Panc1 (cell line): Measurements from ENCODE around the gene SNTG2. TPM values are rescaled to one million over a fixed set of nuclear protein-coding genes. Genes with fewer than 3 reads are reported as not detected.

ENCODE experiments used
- ATAC-seq: fragments of 200-7000 bp; cut with Tn5 transposase; 2 replicates; pipeline ENCODE4 v1.9.1; 2020; ENCODE audit warnings: mild to moderate bottlenecking, moderate library complexity
- BruUV-seq: library from RNA; stranded (reverse); fragments of 400-500 nt; replicated peaks from 2 replicates; lab custom pipeline; 2021; lab: Mats Ljungman, UMichigan
- CTCF ChIA-PET: fragments of 300-600 bp; sonication (Branson Sonifier 250); formaldehyde crosslinking; loops from one replicate; lab custom pipeline; 2022; ENCODE audit warnings: antibody characterized with exemption; lab: Charles Lee
- POLR2A ChIA-PET: fragments of 300-600 bp; sonication (Branson Sonifier 250); formaldehyde crosslinking; loops from one replicate; lab custom pipeline; 2022; ENCODE audit warnings: antibody characterized with exemption; lab: Charles Lee
- DNase-seq: peaks from one replicate; pipeline ENCODE4 v3.0.0-alpha.2; 2010; ENCODE audit warnings: low read depth, low spot score
- H3K27ac ChIP-seq: 2 replicates; pipeline ENCODE4 v1.5.1; 2011; ENCODE audit warnings: mild to moderate bottlenecking, low read length, inconsistent platforms
- H3K27me3 ChIP-seq: fragments of 200-500 bp; sonication (Bioruptor generic); 2 replicates; pipeline ENCODE4 v1.6.0; 2014; ENCODE audit warnings: low read length, inconsistent platforms; ENCODE audit not compliant: control insufficient read depth, insufficient read depth
- H3K36me3 ChIP-seq: fragments of 200-500 bp; sonication (Bioruptor generic); 2 replicates; pipeline ENCODE4 v1.5.1; 2014; ENCODE audit warnings: inconsistent platforms, mild to moderate bottlenecking, low read length, moderate library complexity; ENCODE audit not compliant: control insufficient read depth, insufficient read depth
- H3K4me1 ChIP-seq: 2 replicates; pipeline ENCODE4 v1.5.1; 2011; ENCODE audit warnings: inconsistent platforms, mild to moderate bottlenecking, low read length, moderate library complexity; ENCODE audit not compliant: control insufficient read depth, insufficient read depth
- H3K4me3 ChIP-seq, 2 experiments: 2 replicates each; pipeline ENCODE4 v1.5.1; 2011 to 2012; ENCODE audit warnings: low read depth in 2 of 2, low read length in 2 of 2, mild to moderate bottlenecking in 2 of 2, inconsistent platforms in 1 of 2, moderate library complexity in 1 of 2
- H3K9me3 ChIP-seq: fragments of 200-500 bp; sonication (Bioruptor generic); 2 replicates; pipeline ENCODE4 v1.5.1; 2014; ENCODE audit warnings: low read depth, mild to moderate bottlenecking, inconsistent platforms, low read length, moderate library complexity; ENCODE audit not compliant: control insufficient read depth, insufficient read depth
- POLR2AphosphoS5 ChIP-seq: IDR thresholded peaks from 2 replicates; pipeline ENCODE4 v1.6.1; 2012; ENCODE audit warnings: mild to moderate bottlenecking, low read depth, low read length, moderate library complexity
- SIN3A ChIP-seq: IDR thresholded peaks from 2 replicates; pipeline ENCODE4 v1.6.1; 2012; ENCODE audit warnings: low read depth, mild to moderate bottlenecking, low read length, moderate library complexity, borderline replicate concordance; ENCODE audit not compliant: insufficient read depth
- TCF7L2 ChIP-seq: IDR thresholded peaks from 2 replicates; pipeline ENCODE4 v1.6.1; 2011; ENCODE audit warnings: mild to moderate bottlenecking, low read depth, low read length, inconsistent platforms
- in situ Hi-C: cut with HindIII; loops from 2 replicates; pipeline ENCODE4 v1.10.0; 2016; ENCODE audit warnings: low sequenced_read_pairs, low pct_unique_long_range_greater_than_20kb
- intact Hi-C: fragments of 100-400 bp; cut with micrococcal nuclease; formaldehyde crosslinking; loops from one replicate; pipeline ENCODE4 v1.10.0; 2022; ENCODE audit not compliant: unreplicated experiment
- total RNA-seq: library from RNA; stranded (reverse); gene quantifications from one replicate; pipeline ENCODE4 v1.2.1, GENCODE V29; 2021; ENCODE audit not compliant: unreplicated experiment
- TF ChIP-seq, protein P1 (sequence below): fragments of 450-650 bp; IDR thresholded peaks from 2 replicates; pipeline ENCODE4 v1.5.1; 2017; ENCODE audit warnings: mild to moderate bottlenecking
- TF ChIP-seq, protein P2 (sequence below), 2 experiments: IDR thresholded peaks; 2 replicates each; pipeline ENCODE4 v1.6.1; 2011 to 2012; ENCODE audit warnings: low read depth in 2 of 2, control low read depth in 1 of 2, low read length in 1 of 2, mild to moderate bottlenecking in 1 of 2, moderate library complexity in 1 of 2; ENCODE audit not compliant: insufficient read depth in 1 of 2

SNTG2 gene
- total RNA-seq, 1 experiment from 2014 or later: not detected

DNA sequence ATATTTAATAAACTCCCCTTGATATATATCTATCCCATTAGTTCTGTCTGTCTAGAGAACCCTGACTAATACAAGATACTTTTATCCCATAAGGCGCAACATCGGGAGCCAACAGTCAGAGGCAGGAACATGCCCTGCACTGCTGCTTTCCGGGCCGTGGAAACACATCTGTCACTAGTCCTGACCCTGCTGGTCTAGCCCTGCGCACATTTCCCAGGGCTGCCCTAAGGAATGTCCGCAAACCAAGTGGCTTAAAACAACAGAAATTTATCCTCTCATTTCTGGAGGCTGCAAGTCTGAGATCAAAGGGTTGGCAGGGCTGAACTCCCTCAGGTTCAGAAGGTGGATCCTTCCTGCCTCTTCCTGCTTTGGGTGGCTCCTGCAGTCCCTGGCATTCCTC is 348.4 kb downstream of the SNTG2 start:
- intact Hi-C loops: no loop called here
- CTCF ChIA-PET: no interaction called here
- no peak for DNase-seq
- TF ChIP-seq, protein P1, sequence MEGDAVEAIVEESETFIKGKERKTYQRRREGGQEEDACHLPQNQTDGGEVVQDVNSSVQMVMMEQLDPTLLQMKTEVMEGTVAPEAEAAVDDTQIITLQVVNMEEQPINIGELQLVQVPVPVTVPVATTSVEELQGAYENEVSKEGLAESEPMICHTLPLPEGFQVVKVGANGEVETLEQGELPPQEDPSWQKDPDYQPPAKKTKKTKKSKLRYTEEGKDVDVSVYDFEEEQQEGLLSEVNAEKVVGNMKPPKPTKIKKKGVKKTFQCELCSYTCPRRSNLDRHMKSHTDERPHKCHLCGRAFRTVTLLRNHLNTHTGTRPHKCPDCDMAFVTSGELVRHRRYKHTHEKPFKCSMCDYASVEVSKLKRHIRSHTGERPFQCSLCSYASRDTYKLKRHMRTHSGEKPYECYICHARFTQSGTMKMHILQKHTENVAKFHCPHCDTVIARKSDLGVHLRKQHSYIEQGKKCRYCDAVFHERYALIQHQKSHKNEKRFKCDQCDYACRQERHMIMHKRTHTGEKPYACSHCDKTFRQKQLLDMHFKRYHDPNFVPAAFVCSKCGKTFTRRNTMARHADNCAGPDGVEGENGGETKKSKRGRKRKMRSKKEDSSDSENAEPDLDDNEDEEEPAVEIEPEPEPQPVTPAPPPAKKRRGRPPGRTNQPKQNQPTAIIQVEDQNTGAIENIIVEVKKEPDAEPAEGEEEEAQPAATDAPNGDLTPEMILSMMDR: no peak
- TF ChIP-seq POLR2AphosphoS5 (no peak), SIN3A (no peak), TCF7L2 (no peak)
- TF ChIP-seq, protein P2, sequence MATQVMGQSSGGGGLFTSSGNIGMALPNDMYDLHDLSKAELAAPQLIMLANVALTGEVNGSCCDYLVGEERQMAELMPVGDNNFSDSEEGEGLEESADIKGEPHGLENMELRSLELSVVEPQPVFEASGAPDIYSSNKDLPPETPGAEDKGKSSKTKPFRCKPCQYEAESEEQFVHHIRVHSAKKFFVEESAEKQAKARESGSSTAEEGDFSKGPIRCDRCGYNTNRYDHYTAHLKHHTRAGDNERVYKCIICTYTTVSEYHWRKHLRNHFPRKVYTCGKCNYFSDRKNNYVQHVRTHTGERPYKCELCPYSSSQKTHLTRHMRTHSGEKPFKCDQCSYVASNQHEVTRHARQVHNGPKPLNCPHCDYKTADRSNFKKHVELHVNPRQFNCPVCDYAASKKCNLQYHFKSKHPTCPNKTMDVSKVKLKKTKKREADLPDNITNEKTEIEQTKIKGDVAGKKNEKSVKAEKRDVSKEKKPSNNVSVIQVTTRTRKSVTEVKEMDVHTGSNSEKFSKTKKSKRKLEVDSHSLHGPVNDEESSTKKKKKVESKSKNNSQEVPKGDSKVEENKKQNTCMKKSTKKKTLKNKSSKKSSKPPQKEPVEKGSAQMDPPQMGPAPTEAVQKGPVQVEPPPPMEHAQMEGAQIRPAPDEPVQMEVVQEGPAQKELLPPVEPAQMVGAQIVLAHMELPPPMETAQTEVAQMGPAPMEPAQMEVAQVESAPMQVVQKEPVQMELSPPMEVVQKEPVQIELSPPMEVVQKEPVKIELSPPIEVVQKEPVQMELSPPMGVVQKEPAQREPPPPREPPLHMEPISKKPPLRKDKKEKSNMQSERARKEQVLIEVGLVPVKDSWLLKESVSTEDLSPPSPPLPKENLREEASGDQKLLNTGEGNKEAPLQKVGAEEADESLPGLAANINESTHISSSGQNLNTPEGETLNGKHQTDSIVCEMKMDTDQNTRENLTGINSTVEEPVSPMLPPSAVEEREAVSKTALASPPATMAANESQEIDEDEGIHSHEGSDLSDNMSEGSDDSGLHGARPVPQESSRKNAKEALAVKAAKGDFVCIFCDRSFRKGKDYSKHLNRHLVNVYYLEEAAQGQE (IDR thresholded peaks at IDR 0.05; ENCODE audit: insufficient read depth in 1 of 2, low read depth in 2 of 2, low read length in 1 of 2): no peak
- Histone ChIP-seq H3K27me3 (no peaks in the 10 kb centered on the region), H3K4me1 (no peaks in the 10 kb centered on the region), H3K27ac (no peak overlapping the region), H3K4me3 (no peak overlapping the region), H3K9me3 (no peaks in the 10 kb centered on the region), H3K36me3 (no peaks in the 10 kb centered on the region)
- no TSS peak for BruUV-seq
- ATAC-seq: no peak
- POLR2A ChIA-PET: no interaction called here
- in situ Hi-C loops: no loop called here

DNA sequence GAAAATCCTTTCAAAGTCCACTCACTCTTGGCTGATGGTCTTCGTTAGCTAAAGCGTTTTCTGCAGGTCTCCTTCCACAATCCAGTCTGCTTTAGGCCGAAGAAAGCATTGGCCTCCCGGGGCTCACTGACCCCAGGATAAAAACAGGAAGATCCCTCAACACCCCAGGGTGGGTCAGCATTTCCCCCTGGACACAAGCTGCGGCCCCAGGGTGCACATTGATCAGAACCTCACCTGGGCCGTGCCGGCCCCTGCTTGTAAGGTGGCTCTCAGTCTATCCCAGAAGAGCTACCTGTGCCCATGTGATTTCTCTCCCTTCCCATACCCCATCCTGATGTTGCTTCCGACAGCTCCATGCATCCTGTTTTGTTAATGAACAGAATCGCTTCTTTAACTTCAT is 349.6 kb downstream of the SNTG2 start:
- Histone ChIP-seq H3K4me3 (no peak overlapping the region), H3K27me3 (no peaks in the 10 kb centered on the region), H3K36me3 (no peaks in the 10 kb centered on the region), H3K9me3 (no peaks in the 10 kb centered on the region), H3K27ac (no peak overlapping the region), H3K4me1 (no peaks in the 10 kb centered on the region)
- DNase-seq (no peak), ATAC-seq (no peak)
- ChIA-PET CTCF (no interaction called here), POLR2A (no interaction called here)
- TF ChIP-seq, protein P2 (IDR thresholded peaks at IDR 0.05; ENCODE audit: insufficient read depth in 1 of 2, low read depth in 2 of 2, low read length in 1 of 2): no peak
- TF ChIP-seq, protein P1: no peak
- TF ChIP-seq SIN3A: no peak
- no peak for TF ChIP-seq POLR2AphosphoS5
- TF ChIP-seq TCF7L2: no peak
- intact Hi-C loops: no loop called here
- in situ Hi-C loops: no loop called here
- no TSS peak for BruUV-seq
